ENCODE measurements around the gene ZNF665. TPM values are rescaled to one million over a fixed set of nuclear protein-coding genes. Genes with fewer than 3 reads are reported as not detected.

ZNF665 gene
- total and polyA plus RNA-seq, 4 donors: 0.09 to 1.0 (median 0.40) TPM

DNA sequence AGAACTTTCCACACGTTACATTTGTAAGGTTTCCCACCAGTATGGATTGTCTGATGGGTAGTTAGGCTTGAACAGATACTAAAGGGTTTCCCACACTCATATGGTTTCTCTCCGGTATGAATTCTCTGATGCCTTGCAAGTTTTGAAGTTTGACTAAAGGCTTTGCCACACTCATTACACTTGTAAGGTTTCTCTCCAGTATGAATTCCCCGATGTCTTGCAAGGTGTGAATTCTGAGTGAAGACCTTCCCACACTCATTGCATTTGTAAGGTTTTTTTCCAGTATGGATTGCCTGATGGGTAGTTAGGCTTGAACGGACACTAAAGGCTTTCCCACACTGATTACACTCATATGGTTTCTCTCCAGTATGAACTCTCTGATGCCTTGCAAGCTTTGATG lies 52.8 kb downstream of the ZNF665 start:
- Histone ChIP-seq H3K4me1 (ENCODE audit: control insufficient read depth in 4 of 4, insufficient read depth in 4 of 4, low read length in 3 of 4) (no peaks in the 10 kb centered on the region), H3K9me3 (ENCODE audit: control insufficient read depth in 4 of 4, low read length in 3 of 4) (peaks cover 21 to 48% (median 36%) of the 10 kb centered on the region in 4 donors), H3K36me3 (ENCODE audit: control insufficient read depth in 4 of 4, insufficient read depth in 3 of 4, low read depth in 1 of 4, low read length in 3 of 4) (peaks cover 0 to 9% (median 3%) of the 10 kb centered on the region in 4 donors), H3K27me3 (ENCODE audit: control insufficient read depth in 4 of 4, insufficient read depth in 4 of 4, low read length in 3 of 4) (no peaks in the 10 kb centered on the region), H3K4me3 (ENCODE audit: low read depth in 1 of 3, low read length in 3 of 3) (peak overlapping the region in 2 of 3 donors; percentile 49 to 51), H3K9ac (ENCODE audit: low read depth in 1 of 2, low read length in 2 of 2) (no peak overlapping the region), H3K27ac (ENCODE audit: low read depth in 1 of 2, low read length in 2 of 2) (no peak overlapping the region)
- 95% methylated on average over 4 of the region's 4 CpGs for WGBS
- TF ChIP-seq HNF4A (conservative IDR thresholded peaks at IDR 0.05): no peak
- DNase-seq (ENCODE audit: low spot score): no peak

DNA sequence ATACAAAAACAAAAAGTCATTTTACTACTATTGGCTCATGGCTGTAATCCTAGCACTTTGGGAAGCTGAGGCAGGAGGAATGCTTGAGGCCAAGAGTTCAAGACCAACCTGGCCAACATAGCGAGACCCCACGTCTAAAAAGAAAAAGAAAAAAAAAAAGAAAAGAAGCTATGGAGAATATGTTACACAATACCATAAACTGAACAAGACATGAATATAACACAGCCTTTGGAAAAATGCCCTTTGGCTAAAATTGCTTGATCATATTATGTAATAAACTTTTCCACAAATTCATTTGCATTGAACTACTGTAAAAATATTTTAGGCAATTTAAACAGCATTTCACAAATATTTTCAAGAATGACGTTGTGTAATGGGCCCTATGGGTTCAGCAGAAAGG lies 56.7 kb downstream of the ZNF665 start:
- WGBS: 90% methylated on average over 3 of the region's 3 CpGs
- H3K27me3 ChIP-seq (ENCODE audit: control insufficient read depth in 4 of 4, insufficient read depth in 4 of 4, low read length in 3 of 4): no peaks in the 10 kb centered on the region
- H3K27ac ChIP-seq (ENCODE audit: low read depth in 1 of 2, low read length in 2 of 2): no peak overlapping the region
- no peak overlapping the region for H3K4me3 ChIP-seq (ENCODE audit: low read depth in 1 of 3, low read length in 3 of 3)
- H3K4me1 ChIP-seq (ENCODE audit: control insufficient read depth in 4 of 4, insufficient read depth in 4 of 4, low read length in 3 of 4): peaks cover 0 to 2% (median 0%) of the 10 kb centered on the region in 4 donors
- peaks cover 0 to 1% (median 0%) of the 10 kb centered on the region in 4 donors for H3K36me3 ChIP-seq (ENCODE audit: control insufficient read depth in 4 of 4, insufficient read depth in 3 of 4, low read depth in 1 of 4, low read length in 3 of 4)
- TF ChIP-seq, protein P1, sequence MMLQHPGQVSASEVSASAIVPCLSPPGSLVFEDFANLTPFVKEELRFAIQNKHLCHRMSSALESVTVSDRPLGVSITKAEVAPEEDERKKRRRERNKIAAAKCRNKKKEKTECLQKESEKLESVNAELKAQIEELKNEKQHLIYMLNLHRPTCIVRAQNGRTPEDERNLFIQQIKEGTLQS (IDR thresholded peaks at IDR 0.05): no peak
- no peak for TF ChIP-seq JUND (IDR thresholded peaks at IDR 0.05)
- TF ChIP-seq NR2F2 (IDR thresholded peaks at IDR 0.05): no peak
- no peak overlapping the region for H3K9ac ChIP-seq (ENCODE audit: low read depth in 1 of 2, low read length in 2 of 2)
- DNase-seq (ENCODE audit: low spot score): no peak
- H3K9me3 ChIP-seq (ENCODE audit: control insufficient read depth in 4 of 4, low read length in 3 of 4): peaks cover 16 to 35% (median 29%) of the 10 kb centered on the region in 4 donors

DNA sequence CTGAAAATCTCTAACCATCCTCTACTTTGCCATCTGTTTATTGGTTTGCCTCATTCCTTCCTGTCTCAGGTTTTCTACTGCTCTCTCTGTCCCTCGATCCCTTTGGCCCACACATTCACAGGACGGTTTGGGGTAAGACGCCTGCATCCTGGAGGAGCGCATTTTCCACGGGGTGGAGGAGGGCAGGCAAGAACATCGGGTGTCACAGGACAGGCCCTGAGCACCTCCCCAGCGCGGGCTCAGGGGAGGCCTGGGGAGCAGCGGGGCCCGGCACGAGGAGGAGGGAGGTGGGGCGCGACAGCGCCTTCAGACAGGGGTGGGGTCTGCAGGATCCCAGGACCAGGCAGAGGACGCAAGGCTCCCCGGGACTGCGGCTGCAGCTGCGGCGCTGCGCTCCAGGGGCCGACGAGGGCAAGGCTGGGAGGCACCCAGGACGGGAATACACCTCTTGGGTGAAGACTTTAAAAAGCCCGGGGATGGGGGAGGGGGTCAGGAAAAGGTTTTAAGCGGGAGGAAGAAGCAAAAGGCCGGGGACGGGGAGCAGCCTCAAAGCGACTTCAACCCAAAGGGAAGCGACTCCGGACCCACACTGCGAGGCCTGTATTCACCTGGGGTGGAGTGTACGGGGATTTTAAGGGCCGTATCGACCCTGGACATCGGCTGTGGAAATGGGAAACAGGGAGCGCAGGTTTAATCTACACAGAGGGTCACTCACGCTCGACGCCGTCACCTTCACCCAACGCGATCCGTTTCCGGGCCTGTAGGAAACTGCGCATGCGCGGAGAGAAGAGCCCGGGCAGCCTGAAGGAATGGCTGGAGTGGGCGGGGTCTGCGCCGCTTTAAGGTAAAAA lies 60.8 kb downstream of the ZNF665 start, which contains the start of gene ZNF415:
Gene ZNF415 (minus strand): TSS at position 770 of the 851 bp plus-strand sequence. CDS start 10,234 bp downstream, outside the sequence.
- Histone ChIP-seq H3K9ac (ENCODE audit: low read depth in 1 of 2, low read length in 2 of 2) (peak within 1 kb of the TSS in 1 of 2 donors; percentile 31), H3K4me1 (ENCODE audit: control insufficient read depth in 4 of 4, insufficient read depth in 4 of 4, low read length in 3 of 4) (peaks cover 0 to 2% (median 0%) of the 10 kb centered on the region in 4 donors), H3K4me3 (ENCODE audit: low read depth in 1 of 3, low read length in 3 of 3) (peak within 1 kb of the TSS; percentile 32 to 61 (median 45)), H3K9me3 (ENCODE audit: control insufficient read depth in 4 of 4, low read length in 3 of 4) (peaks cover 4 to 15% (median 9%) of the 10 kb centered on the region in 4 donors), H3K27me3 (ENCODE audit: control insufficient read depth in 4 of 4, insufficient read depth in 4 of 4, low read length in 3 of 4) (no peaks in the 10 kb centered on the region), H3K27ac (ENCODE audit: low read depth in 1 of 2, low read length in 2 of 2) (peak within 1 kb of the TSS; percentile 54 to 64), H3K36me3 (ENCODE audit: control insufficient read depth in 4 of 4, insufficient read depth in 3 of 4, low read depth in 1 of 4, low read length in 3 of 4) (no peaks in the 10 kb centered on the region)
- TF ChIP-seq EGR1 (IDR thresholded peaks at IDR 0.05; ENCODE audit: low read depth in 2 of 2): no peak
- TF ChIP-seq, protein P2, sequence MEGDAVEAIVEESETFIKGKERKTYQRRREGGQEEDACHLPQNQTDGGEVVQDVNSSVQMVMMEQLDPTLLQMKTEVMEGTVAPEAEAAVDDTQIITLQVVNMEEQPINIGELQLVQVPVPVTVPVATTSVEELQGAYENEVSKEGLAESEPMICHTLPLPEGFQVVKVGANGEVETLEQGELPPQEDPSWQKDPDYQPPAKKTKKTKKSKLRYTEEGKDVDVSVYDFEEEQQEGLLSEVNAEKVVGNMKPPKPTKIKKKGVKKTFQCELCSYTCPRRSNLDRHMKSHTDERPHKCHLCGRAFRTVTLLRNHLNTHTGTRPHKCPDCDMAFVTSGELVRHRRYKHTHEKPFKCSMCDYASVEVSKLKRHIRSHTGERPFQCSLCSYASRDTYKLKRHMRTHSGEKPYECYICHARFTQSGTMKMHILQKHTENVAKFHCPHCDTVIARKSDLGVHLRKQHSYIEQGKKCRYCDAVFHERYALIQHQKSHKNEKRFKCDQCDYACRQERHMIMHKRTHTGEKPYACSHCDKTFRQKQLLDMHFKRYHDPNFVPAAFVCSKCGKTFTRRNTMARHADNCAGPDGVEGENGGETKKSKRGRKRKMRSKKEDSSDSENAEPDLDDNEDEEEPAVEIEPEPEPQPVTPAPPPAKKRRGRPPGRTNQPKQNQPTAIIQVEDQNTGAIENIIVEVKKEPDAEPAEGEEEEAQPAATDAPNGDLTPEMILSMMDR (IDR thresholded peaks at IDR 0.05; ENCODE audit: low read depth, low read length, missing input control): no peak
- TF ChIP-seq RAD21 (IDR thresholded peaks at IDR 0.05): no peak
- TF ChIP-seq YY1 (IDR thresholded peaks at IDR 0.05): no peak
- no peak for TF ChIP-seq HNF4A (conservative IDR thresholded peaks at IDR 0.05)
- TF ChIP-seq FOXA2 (IDR thresholded peaks at IDR 0.05): no peak
- TF ChIP-seq, protein P3, sequence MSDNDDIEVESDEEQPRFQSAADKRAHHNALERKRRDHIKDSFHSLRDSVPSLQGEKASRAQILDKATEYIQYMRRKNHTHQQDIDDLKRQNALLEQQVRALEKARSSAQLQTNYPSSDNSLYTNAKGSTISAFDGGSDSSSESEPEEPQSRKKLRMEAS (IDR thresholded peaks at IDR 0.05): no peak
- TF ChIP-seq JUND (IDR thresholded peaks at IDR 0.05): no peak
- no peak for TF ChIP-seq NR2F2 (IDR thresholded peaks at IDR 0.05)
- TF ChIP-seq, protein P4, sequence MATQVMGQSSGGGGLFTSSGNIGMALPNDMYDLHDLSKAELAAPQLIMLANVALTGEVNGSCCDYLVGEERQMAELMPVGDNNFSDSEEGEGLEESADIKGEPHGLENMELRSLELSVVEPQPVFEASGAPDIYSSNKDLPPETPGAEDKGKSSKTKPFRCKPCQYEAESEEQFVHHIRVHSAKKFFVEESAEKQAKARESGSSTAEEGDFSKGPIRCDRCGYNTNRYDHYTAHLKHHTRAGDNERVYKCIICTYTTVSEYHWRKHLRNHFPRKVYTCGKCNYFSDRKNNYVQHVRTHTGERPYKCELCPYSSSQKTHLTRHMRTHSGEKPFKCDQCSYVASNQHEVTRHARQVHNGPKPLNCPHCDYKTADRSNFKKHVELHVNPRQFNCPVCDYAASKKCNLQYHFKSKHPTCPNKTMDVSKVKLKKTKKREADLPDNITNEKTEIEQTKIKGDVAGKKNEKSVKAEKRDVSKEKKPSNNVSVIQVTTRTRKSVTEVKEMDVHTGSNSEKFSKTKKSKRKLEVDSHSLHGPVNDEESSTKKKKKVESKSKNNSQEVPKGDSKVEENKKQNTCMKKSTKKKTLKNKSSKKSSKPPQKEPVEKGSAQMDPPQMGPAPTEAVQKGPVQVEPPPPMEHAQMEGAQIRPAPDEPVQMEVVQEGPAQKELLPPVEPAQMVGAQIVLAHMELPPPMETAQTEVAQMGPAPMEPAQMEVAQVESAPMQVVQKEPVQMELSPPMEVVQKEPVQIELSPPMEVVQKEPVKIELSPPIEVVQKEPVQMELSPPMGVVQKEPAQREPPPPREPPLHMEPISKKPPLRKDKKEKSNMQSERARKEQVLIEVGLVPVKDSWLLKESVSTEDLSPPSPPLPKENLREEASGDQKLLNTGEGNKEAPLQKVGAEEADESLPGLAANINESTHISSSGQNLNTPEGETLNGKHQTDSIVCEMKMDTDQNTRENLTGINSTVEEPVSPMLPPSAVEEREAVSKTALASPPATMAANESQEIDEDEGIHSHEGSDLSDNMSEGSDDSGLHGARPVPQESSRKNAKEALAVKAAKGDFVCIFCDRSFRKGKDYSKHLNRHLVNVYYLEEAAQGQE (IDR thresholded peaks at IDR 0.05): no peak
- TF ChIP-seq HNF4G (IDR thresholded peaks at IDR 0.05): no peak
- no peak for TF ChIP-seq TAF1 (conservative IDR thresholded peaks at IDR 0.05)
- no peak for TF ChIP-seq SP1 (IDR thresholded peaks at IDR 0.05)
- 3% methylated on average over 51 of the region's 51 CpGs for WGBS
- peak; percentile 80 for DNase-seq (ENCODE audit: low spot score)

Data from liver (tissue), 9 donors.